Fibroblast of the aortic adventitia (primary cell): Measurements from ENCODE around the gene LYPD8. TPM values are rescaled to one million over a fixed set of nuclear protein-coding genes. Genes with fewer than 3 reads are reported as not detected.

ENCODE experiments used
- DNase-seq: peaks from one replicate; pipeline ENCODE4 v3.0.0-alpha.2; 2010; ENCODE audit warnings: low read depth
- H3K4me3 ChIP-seq: 2 replicates; pipeline ENCODE4 v1.5.1; 2011; ENCODE audit warnings: low read depth, mild to moderate bottlenecking, control low read depth, low read length, moderate library complexity
- CTCF ChIP-seq: IDR thresholded peaks from 2 replicates; pipeline ENCODE4 v1.5.1; 2011; ENCODE audit warnings: mild to moderate bottlenecking, low read length, control low read depth, inconsistent platforms; ENCODE audit not compliant: insufficient read depth
- total RNA-seq: library from RNA; depleted of rRNA; stranded (reverse); fragments of >200 nt; gene quantifications from 2 replicates; pipeline ENCODE4 v1.2.3, GENCODE V29; 2012; ENCODE audit warnings: low replicate concordance

The LYPD8 gene
- total RNA-seq, 1 donor, result 0.27 TPM

- H3K4me3 ChIP-seq, result no peak overlapping the region
- no peak for TF ChIP-seq CTCF
- DNase-seq, result no peak
Observed at GRCh38 chr1:248703674-248704073, 51.9 kb downstream of the LYPD8 start.

GRCh38 chr1:248702714-248703113 lies 52.8 kb downstream of the LYPD8 start, which contains the start of gene OR14I1:
Gene OR14I1, minus strand, starts transcription at chr1:248702766.
- H3K4me3 ChIP-seq, result no peak within 1 kb of the TSS
- no peak for DNase-seq
- no peak for TF ChIP-seq CTCF

GRCh38 chr1:248699099-248699498 lies 56.5 kb downstream of the LYPD8 start:
- DNase-seq, result no peak
- H3K4me3 ChIP-seq, result no peak overlapping the region
- no peak for TF ChIP-seq CTCF

- no peak for DNase-seq
- H3K4me3 ChIP-seq, result no peak overlapping the region
- no peak for TF ChIP-seq CTCF
Observed at GRCh38 chr1:248697907-248698306, 57.7 kb downstream of the LYPD8 start.

- DNase-seq, result no peak
- no peak for TF ChIP-seq CTCF
- no peak overlapping the region for H3K4me3 ChIP-seq
Observed at GRCh38 chr1:248696774-248697173, 58.8 kb downstream of the LYPD8 start.

- no peak for TF ChIP-seq CTCF
- no peak overlapping the region for H3K4me3 ChIP-seq
- DNase-seq, result no peak
Observed at GRCh38 chr1:248696261-248696660, 59.3 kb downstream of the LYPD8 start.

GRCh38 chr1:248695451-248696132 lies 60.0 kb downstream of the LYPD8 start:
- no peak overlapping the region for H3K4me3 ChIP-seq
- DNase-seq, result no peak
- TF ChIP-seq CTCF, result no peak
